Left renal pelvis (tissue), 4 donors: ENCODE measurements around the gene ATAT1. TPM values are rescaled to one million over a fixed set of nuclear protein-coding genes. Genes with fewer than 3 reads are reported as not detected.
"Not testable (repeated sequence)": the region's sequence is repeated elsewhere in the genome, so short reads cannot be mapped to it uniquely, and the experiment has no call there.

Experiments used
- DNase-seq, 4 donors: peaks; one replicate each; pipeline ENCODE4 v3.0.0-alpha.2; 2013; ENCODE audit warnings: low read depth in 4 of 4, low spot score in 3 of 4
- polyA plus RNA-seq, 4 donors: library from polyadenylated mRNA; unstranded; fragments of 120-200 nt; gene quantifications; one replicate each; pipeline ENCODE4 v1.2.1, GENCODE V29; 2013; ENCODE audit not compliant: insufficient read length in 4 of 4

Gene ATAT1
- polyA plus RNA-seq, 4 donors, result 33.7 to 66.4 (median 39.8) TPM

- peak; percentile 71 to 80 (median 76) for DNase-seq
These were observed 20.0 kb downstream of the ATAT1 start, which contains the start of gene C6orf136 for GRCh38 chr6:30646450-30647241. TSS of gene C6orf136 (plus strand) at chr6:30647133. CDS start at chr6:30647232, 99 bp downstream.

GRCh38 chr6:30647242-30648116, 20.8 kb downstream of the ATAT1 start:
- peak; percentile 34 to 69 (median 62) for DNase-seq

- no peak for DNase-seq
These were observed 24.5 kb downstream of the ATAT1 start for GRCh38 chr6:30651143-30651542.

- DNase-seq, result no peak
These were observed 28.4 kb downstream of the ATAT1 start for GRCh38 chr6:30654798-30655742.

GRCh38 chr6:30655743-30656094, 29.0 kb downstream of the ATAT1 start:
- DNase-seq, result no peak

- DNase-seq, result no peak
These were observed 29.8 kb downstream of the ATAT1 start for GRCh38 chr6:30656513-30656912.

- DNase-seq, result no peak
These were observed 30.8 kb downstream of the ATAT1 start for GRCh38 chr6:30657454-30657853.

GRCh38 chr6:30657922-30658321, 31.2 kb downstream of the ATAT1 start:
- DNase-seq, result not testable (repeated sequence)

GRCh38 chr6:30664994-30665767, 38.5 kb downstream of the ATAT1 start:
- no peak for DNase-seq

- DNase-seq, result not testable (repeated sequence)
These were observed 39.6 kb downstream of the ATAT1 start for GRCh38 chr6:30666300-30666699.

- DNase-seq, result no peak
These were observed 44.3 kb downstream of the ATAT1 start for GRCh38 chr6:30670760-30671527.

- peak; percentile 92 to 96 (median 96) for DNase-seq
These were observed 46.0 kb downstream of the ATAT1 start, which contains the start of gene DHX16 for GRCh38 chr6:30672445-30673253. TSS of gene DHX16 (minus strand) at chr6:30673006. CDS start at chr6:30672841, 165 bp downstream.

- DNase-seq, result no peak
These were observed 50.1 kb downstream of the ATAT1 start for GRCh38 chr6:30676660-30677285.

GRCh38 chr6:30678964-30679726, 52.5 kb downstream of the ATAT1 start:
- DNase-seq, result no peak

- no peak for DNase-seq
These were observed 53.3 kb downstream of the ATAT1 start for GRCh38 chr6:30679765-30680535.

- DNase-seq, result no peak
These were observed 55.1 kb downstream of the ATAT1 start for GRCh38 chr6:30681766-30682142.
